ENCODE data around the gene MAMDC4.
"Not testable (repeated sequence)": the region's sequence is repeated elsewhere in the genome, so short reads cannot be mapped to it uniquely, and the experiment has no call there.

MAMDC4 gene

GRCh38 chr9:136825295-136826187, 26.6 kb upstream of the MAMDC4 start:
- no peak for DNase-seq

- DNase-seq = no peak
Measured at GRCh38 chr9:136826188-136826541, 26.0 kb upstream of the MAMDC4 start.

DNA sequence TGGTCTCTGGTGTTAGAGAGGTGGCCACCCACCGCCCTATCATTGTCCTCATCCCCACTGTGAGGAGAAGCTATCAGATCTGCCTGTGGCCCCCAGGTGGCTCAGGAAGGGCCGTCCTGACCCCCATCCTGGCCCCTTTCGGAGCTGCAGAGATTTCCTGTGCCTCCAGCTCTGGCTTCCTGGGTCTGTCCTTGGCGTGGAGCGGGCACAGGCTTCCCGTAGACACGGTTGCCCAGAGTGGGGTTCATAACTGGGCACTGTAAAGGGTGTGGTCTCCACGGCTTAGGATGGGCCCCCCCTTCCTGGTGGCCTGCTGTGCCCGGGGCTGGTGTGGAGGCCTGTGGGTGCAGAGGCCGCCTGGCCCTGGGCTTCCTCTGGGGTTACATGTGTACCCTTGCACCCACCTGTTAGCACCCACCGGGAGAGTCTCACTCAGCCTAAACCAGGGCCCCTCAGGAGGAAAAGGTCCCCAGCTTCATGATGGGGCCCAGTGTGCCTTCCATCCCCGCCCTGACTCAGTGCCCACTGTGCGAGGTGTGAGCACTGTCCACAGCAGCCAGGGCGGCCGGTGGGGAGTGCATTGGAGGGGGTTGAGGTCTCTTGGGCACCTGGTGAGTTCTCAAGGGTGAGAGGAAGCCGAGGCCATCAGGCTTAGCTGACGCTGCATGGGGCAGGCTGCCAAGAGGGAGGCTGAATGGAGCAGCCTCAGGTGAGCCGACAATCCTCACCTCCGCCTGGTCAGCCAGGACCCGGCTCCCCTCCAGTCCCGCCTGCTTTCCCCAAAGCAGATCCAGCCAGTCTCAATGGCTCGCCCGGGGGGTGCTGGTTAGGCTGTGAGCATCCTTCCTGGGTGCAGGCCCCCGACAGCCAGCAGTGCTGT, 25.2 kb upstream of the MAMDC4 start:
- no peak for DNase-seq

GRCh38 chr9:136827794-136828473, 24.2 kb upstream of the MAMDC4 start:
- no peak for DNase-seq

GRCh38 chr9:136828474-136829140, 23.5 kb upstream of the MAMDC4 start:
- DNase-seq = no peak

- DNase-seq = no peak
Measured at GRCh38 chr9:136829412-136829811, 22.7 kb upstream of the MAMDC4 start.

- DNase-seq = no peak
Measured at GRCh38 chr9:136829981-136830885, 21.9 kb upstream of the MAMDC4 start.

DNA sequence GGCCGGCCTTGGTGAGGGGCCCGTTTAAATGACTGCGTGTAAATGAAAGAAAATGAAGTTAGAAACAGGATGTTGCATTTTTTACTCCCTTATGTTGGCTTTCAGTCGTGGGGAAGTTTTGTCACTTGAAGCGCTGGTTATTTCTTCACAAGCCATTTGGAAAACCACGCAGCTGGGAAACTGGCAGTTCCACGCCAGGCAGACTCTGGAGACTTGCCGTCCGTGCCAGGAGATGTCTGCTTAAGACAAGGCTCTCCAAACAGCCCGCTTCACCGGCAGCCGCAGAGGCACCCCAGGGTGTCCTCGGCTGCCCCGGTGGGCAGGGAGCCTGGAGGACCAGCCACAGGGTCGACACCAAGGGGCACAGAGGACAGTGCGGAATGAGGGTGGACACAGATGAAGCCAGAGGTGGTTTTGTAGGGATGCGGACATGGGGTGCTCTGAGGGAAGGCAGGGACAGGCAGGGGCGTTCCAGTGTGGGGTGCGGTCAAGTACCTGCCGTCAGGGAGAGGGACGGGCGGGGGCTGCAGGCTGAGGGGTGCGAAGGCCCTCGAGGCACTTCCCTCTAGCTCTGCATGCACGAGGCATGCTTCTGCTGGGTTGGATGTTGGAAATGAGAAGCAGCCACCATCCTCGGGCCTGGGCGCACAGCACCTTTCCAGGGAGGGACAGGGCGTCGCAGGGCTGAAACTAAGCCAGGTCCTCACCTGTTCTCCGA, 21.0 kb upstream of the MAMDC4 start:
- DNase-seq = no peak

- no peak for DNase-seq
Measured at GRCh38 chr9:136831720-136832104, 20.4 kb upstream of the MAMDC4 start.

DNA sequence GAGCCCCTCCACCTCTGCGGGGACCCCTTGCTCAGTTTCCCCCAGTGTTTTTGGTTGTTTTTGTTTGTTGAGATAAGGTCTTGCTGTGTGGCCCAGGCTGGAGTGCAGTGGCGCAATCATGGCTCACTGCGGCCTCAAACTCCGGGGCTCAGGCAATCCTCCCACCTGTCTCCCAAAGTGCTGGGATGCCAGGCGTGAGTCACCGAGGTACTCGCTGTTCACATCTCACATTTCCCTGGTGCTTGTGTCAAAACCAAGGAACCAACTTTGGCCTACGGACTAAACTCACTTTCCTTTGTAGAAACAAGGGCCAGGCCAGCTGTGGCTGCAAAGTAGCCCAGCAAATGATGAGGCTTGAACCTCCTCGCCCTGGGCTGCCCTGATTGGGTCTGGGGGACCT, 19.6 kb upstream of the MAMDC4 start:
- no peak for DNase-seq

GRCh38 chr9:136833381-136834048, 18.6 kb upstream of the MAMDC4 start:
- not testable (repeated sequence) for DNase-seq

GRCh38 chr9:136835162-136835931, 16.8 kb upstream of the MAMDC4 start:
- no peak for DNase-seq

- DNase-seq = no peak
Measured at GRCh38 chr9:136835932-136836904, 15.9 kb upstream of the MAMDC4 start.

DNA sequence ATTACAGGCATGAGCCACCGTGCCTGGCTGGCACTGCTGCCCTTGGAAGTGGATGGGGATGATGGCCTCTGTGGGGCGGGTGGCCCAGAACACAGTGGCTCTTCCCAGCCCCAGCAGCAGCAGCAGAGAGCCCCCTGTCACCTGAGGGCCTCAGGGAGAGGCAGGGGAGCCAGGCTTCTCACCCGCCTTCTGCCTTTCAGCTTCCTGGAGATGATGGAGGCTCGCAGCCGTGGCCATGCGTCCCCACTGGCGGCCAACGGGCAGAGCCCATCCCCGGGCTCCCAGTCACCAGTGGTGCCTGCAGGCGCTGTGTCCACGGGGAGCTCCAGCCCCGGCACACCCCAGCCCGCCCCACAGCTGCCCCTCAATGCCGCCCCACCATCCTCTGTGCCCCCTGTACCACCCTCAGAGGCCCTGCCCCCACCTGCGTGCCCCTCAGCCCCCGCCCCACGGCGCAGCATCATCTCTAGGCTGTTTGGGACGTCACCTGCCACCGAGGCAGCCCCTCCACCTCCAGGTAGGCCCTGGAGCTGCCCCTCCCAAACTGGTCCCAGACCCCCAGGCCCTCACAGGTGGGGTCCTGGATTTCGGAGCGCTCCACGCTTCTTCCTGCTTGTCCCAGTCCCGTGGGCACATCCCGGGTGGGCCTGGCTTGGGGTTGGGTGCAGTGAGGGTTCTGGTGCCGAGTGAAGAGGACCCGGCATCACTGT, 14.8 kb upstream of the MAMDC4 start:
- DNase-seq = no peak

- DNase-seq = not testable (repeated sequence)
Measured at GRCh38 chr9:136837856-136838277, 14.3 kb upstream of the MAMDC4 start.

DNA sequence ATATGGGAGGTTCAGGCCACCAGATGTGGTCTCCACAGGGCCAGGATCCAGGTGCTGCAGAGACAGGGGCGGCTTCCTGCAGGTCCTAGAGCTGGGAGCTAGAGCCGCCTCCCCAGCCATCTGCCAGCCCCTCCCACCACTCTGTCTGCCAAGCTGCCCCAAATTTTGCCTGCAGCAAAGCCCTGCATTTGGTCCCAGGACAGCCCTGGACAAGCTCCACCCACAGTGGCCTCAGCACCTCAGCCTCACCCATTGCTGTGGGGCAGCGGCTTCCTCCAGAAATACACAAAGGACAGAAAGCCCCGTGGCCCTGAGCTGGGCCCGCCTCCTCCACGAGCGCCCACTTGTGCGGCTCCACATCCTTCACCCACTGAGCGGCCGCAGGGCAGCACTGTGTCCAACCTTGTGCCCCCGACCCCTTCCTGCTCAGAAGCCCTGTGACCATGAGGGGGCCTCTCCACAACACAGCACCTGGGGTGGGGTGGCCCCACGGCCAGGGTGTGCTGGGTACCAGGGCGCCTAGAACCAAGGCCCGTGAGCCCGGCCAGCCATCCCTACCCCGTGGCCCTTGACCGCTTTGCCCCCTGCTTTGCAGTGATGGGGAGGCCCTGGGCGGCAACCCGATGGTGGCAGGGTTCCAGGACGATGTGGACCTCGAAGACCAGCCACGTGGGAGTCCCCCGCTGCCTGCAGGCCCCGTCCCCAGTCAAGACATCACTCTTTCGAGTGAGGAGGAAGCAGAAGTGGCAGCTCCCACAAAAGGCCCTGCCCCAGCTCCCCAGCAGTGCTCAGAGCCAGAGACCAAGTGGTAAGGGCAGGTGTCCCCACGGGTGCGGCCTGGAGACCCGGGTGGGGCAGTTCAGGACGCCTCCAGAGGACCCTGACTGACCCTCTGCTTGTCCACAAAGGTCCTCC, 13.6 kb upstream of the MAMDC4 start:
- DNase-seq = no peak
